IPS-18a (cell line): ENCODE results near the gene IRF2.

Experiments
- H3K27ac ChIP-seq: one replicate; pipeline ENCODE4 v1.5.1; 2013; ENCODE audit warnings: low read length
- H3K27me3 ChIP-seq: one replicate; pipeline ENCODE4 v1.6.1; 2013; ENCODE audit warnings: mild to moderate bottlenecking, low read length; ENCODE audit not compliant: control insufficient read depth, insufficient read depth
- H3K36me3 ChIP-seq: one replicate; pipeline ENCODE4 v1.6.1; 2013; ENCODE audit warnings: low read depth, low read length; ENCODE audit not compliant: control insufficient read depth
- H3K4me1 ChIP-seq: one replicate; pipeline ENCODE4 v1.6.1; 2013; ENCODE audit warnings: low read depth, low read length; ENCODE audit not compliant: control insufficient read depth
- H3K4me3 ChIP-seq: one replicate; pipeline ENCODE4 v1.5.1; 2013; ENCODE audit warnings: low read length
- H3K9ac ChIP-seq: one replicate; pipeline ENCODE4 v1.6.1; 2013; ENCODE audit warnings: mild to moderate bottlenecking, low read length, moderate library complexity
- H3K9me3 ChIP-seq: one replicate; pipeline ENCODE4 v1.6.1; 2013; ENCODE audit warnings: low read depth, low read length; ENCODE audit not compliant: control insufficient read depth

IRF2 gene

DNA sequence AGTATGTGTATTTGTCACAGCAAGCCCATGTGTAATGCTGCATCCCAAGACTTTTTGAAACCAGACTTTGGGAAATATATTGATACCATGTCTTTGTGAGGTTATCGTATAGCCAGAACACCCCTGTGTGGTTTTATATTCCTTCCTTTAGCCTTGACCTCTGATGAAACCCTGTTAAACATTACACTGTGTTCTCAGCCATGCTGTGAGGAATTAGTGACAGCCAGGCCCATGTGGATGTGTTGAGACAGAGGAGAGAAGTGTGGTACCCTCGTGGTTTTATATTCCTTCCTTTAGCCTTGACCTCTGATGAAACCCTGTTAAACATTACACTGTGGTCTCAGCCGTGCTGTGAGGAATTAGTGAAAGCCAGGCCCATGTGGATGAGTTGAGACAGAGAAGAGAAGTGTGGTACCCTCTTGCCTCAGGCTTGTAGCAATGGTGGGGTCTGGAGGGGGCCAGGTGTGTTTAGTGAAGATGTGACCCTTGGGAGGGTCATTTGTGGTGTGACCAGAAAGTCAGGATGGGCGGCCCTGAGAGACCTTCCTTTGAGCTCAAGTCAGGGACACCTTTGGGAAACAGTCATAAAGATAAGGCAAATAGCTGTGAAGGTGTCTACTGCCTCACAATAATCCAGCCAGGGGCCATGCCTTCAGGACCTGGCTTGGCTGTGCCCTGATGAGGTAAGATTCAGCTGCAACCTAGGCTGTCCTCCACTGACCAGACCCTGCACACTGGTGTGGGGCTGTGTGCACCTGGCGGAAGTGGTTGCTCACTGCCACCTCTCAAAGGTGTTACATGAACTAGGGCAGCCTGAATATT, 110.0 kb downstream of the IRF2 start:
- Histone ChIP-seq H3K4me1 (no peaks in the 10 kb centered on the region), H3K9me3 (no peaks in the 10 kb centered on the region), H3K27me3 (no peaks in the 10 kb centered on the region), H3K9ac (no peak overlapping the region), H3K4me3 (no peak overlapping the region), H3K36me3 (no peaks in the 10 kb centered on the region), H3K27ac (no peak overlapping the region)

DNA sequence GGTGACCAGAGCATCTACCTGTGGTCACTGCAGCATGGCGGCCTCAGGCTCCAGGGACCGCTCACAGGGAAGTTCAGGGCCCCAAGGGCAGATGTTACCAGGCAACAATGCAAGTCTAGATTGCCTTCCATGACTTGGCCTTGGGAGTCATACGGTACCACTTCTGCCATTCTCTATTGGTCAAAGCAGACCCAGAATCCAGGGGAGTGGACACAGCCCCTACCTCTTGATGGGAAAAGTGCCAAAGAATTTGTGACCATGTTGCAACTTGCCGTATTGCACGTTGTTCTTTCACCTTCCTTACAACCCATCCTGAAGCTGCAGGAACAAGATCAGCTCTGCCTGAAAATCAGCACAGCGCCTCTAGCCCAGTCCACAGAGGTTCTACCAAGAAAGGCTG, 111.1 kb downstream of the IRF2 start:
- Histone ChIP-seq H3K36me3 (no peaks in the 10 kb centered on the region), H3K9me3 (no peaks in the 10 kb centered on the region), H3K27me3 (no peaks in the 10 kb centered on the region), H3K4me1 (no peaks in the 10 kb centered on the region), H3K9ac (no peak overlapping the region), H3K27ac (no peak overlapping the region), H3K4me3 (no peak overlapping the region)

DNA sequence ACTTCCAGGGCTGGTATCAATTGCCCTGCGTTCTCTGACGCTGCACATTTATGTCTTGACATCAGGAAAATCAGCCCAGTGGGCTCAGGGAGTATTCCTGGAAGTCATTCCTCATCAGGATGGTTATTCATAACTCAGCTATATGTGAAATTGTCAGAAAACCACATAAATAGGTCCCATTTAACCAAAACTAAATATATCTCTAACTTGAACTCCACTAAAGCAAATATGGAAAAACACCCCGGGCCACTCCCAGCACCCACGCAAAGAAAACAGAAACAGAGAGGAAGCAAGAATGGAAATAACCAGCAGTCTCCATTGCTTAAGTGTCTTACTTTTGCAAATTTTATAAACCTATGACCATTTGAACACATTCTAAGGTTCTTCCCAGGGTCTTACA, 112.0 kb downstream of the IRF2 start:
- Histone ChIP-seq H3K36me3 (no peaks in the 10 kb centered on the region), H3K9me3 (no peaks in the 10 kb centered on the region), H3K27me3 (no peaks in the 10 kb centered on the region), H3K4me3 (no peak overlapping the region), H3K9ac (no peak overlapping the region), H3K4me1 (no peaks in the 10 kb centered on the region), H3K27ac (no peak overlapping the region)

DNA sequence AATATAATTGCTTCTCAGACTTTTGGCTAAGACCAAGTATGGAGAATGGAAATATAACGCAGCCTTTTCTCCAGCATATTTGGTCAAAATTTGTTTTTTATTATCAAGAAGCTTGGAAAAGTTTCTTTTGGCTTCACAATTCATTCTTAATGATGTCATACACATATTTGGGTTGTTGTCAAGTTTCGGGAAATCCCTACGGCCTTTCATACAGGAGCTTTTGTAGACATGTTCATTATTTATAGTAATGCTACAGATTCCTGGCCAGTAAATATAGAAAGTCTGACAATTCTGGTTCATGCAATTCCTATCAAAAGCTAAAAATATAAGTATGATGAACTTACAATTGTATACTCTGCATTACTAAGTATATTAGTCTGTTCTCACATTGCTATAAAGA, 112.9 kb downstream of the IRF2 start:
- H3K27me3 ChIP-seq, result no peaks in the 10 kb centered on the region
- no peak overlapping the region for H3K9ac ChIP-seq
- no peak overlapping the region for H3K27ac ChIP-seq
- no peaks in the 10 kb centered on the region for H3K4me1 ChIP-seq
- H3K4me3 ChIP-seq, result no peak overlapping the region
- H3K36me3 ChIP-seq, result no peaks in the 10 kb centered on the region
- H3K9me3 ChIP-seq, result no peaks in the 10 kb centered on the region

DNA sequence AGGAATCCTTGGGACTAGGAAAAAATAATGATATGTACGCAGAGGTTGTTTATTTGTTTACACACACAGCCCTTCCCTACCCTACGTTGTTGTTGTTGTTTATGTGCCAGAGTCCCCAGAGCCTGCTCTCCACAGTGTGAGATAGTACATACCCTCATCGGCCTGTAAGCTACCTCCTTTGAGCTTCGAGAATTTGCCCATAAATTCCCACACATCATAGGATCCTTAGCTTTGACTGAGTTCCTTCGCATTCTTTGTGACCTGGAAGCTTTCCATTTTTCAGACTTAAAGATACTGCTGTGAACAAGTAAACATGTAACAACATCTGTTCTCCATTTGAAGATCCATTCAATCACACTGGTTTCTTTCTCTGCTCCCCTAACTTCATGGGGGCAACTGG, 114.5 kb downstream of the IRF2 start:
- Histone ChIP-seq H3K27me3 (no peaks in the 10 kb centered on the region), H3K27ac (no peak overlapping the region), H3K4me3 (no peak overlapping the region), H3K9ac (no peak overlapping the region), H3K36me3 (no peaks in the 10 kb centered on the region), H3K9me3 (no peaks in the 10 kb centered on the region), H3K4me1 (no peaks in the 10 kb centered on the region)

DNA sequence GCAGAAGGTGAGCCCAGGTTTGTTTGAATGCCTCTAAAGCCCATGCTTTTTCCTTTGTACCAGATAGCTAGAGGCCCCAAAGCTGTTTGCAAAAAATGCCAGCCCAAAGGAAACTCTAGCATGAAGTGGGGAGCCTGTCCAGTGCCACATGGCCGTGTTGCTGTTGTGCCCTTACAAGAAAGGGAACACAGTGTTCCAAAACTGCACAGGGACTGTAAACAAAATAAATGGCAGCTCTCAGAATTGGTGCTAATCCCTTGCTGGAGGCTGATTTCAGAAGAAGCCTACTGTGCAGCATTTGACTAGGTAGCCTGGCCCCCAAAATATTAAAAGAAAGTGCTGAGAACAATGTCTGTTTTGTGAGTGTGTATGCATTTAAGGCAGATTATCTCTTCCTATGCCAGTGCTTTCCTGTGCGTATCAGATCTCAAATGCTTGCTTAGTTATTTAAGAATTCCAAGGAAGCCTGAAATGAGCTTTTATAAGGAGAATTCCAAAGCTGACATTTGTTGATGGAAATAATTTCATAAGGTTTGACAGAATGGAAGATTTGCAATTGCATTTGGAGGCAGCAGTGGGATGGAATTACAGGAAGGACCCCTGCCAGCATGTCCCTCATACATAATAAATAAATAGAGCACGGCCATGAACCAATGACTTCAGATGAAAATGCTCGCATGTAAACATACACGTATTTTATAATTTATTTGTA, 115.7 kb downstream of the IRF2 start:
- Histone ChIP-seq H3K27ac (no peak overlapping the region), H3K36me3 (no peaks in the 10 kb centered on the region), H3K27me3 (no peaks in the 10 kb centered on the region), H3K4me1 (no peaks in the 10 kb centered on the region), H3K4me3 (no peak overlapping the region), H3K9ac (no peak overlapping the region), H3K9me3 (no peaks in the 10 kb centered on the region)

DNA sequence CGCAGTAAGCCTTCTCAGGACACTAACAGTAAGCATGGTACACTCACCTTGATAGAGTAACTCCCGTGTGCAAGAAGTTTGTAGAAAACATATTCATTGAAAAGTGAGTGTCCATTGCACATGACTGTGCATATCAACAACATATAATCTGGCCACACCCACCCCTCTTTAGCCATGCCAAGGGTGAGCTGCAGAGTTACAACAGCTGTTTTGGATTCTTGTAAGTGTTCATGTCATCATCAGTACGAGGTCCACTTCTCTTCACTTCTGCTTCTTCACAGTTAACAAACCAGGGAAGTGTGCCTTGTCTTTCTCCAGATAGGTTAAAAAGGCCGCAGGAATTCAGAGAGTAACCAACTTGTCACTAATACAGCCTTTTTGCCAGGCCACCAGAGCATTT, 116.6 kb downstream of the IRF2 start:
- H3K9me3 ChIP-seq, result no peaks in the 10 kb centered on the region
- H3K4me1 ChIP-seq, result no peaks in the 10 kb centered on the region
- no peak overlapping the region for H3K27ac ChIP-seq
- H3K9ac ChIP-seq, result no peak overlapping the region
- no peak overlapping the region for H3K4me3 ChIP-seq
- H3K27me3 ChIP-seq, result no peaks in the 10 kb centered on the region
- H3K36me3 ChIP-seq, result no peaks in the 10 kb centered on the region

DNA sequence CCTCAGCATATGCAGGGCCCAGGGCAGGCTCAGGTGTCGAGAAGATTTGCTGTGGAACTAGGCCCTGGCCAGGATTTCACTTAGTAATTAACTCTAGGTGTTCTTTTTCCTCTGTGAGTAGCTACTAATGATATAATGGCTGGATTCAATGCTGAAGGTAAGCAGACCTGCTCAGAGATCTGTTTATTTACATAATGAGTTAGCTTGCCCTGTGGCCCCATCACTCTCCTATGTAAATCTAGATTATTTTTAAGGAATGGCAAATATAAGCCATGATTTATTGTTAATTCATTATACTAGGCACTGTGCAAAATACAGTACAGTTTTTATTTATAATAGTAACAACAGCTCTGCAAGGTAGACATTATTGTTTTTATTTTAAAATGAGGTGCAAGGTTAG, 117.2 kb downstream of the IRF2 start:
- Histone ChIP-seq H3K4me1 (no peaks in the 10 kb centered on the region), H3K4me3 (no peak overlapping the region), H3K9ac (no peak overlapping the region), H3K27me3 (no peaks in the 10 kb centered on the region), H3K36me3 (no peaks in the 10 kb centered on the region), H3K9me3 (no peaks in the 10 kb centered on the region), H3K27ac (no peak overlapping the region)

DNA sequence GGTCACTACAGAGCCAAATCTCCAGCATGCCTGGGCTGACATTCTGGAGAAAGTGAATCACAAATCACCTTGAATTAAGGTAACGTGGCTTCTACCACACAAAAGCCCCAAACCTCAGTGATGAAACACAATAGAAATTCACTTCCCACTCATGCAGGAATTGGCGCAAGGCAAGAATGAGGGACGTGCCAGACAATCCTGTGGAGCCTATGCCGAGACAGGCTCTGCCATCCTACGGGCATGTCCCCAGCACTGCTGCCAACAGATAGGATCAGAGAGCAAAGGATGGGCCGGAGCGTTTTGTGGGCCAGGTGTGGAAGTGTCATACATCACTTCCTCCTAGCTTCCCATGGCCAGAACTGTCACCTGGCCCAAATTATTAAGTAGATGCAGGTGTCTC, 118.0 kb downstream of the IRF2 start:
- no peak overlapping the region for H3K9ac ChIP-seq
- no peak overlapping the region for H3K27ac ChIP-seq
- no peaks in the 10 kb centered on the region for H3K27me3 ChIP-seq
- H3K9me3 ChIP-seq, result no peaks in the 10 kb centered on the region
- no peak overlapping the region for H3K4me3 ChIP-seq
- H3K4me1 ChIP-seq, result no peaks in the 10 kb centered on the region
- H3K36me3 ChIP-seq, result no peaks in the 10 kb centered on the region

DNA sequence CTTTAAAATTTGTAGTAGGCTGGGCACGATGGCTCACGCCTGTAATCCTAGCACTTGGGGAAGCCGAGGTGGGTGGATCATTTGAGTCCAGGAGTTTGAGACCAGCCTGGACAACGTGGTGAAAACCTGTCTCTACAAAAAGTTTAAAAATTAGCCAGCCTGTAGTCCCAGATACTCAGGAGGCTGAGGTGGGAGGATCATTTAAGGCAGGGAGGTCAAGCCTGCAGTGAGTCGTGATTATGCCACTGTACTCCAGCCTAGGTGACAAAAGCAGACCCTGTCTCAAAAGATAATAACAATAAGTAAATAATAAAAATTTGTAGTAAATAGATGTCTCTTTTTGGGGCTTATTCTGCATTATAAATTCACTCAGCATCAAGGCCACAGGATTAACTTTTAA, 118.5 kb downstream of the IRF2 start:
- no peaks in the 10 kb centered on the region for H3K4me1 ChIP-seq
- H3K27me3 ChIP-seq, result no peaks in the 10 kb centered on the region
- no peak overlapping the region for H3K9ac ChIP-seq
- H3K27ac ChIP-seq, result no peak overlapping the region
- no peaks in the 10 kb centered on the region for H3K9me3 ChIP-seq
- no peak overlapping the region for H3K4me3 ChIP-seq
- H3K36me3 ChIP-seq, result no peaks in the 10 kb centered on the region

DNA sequence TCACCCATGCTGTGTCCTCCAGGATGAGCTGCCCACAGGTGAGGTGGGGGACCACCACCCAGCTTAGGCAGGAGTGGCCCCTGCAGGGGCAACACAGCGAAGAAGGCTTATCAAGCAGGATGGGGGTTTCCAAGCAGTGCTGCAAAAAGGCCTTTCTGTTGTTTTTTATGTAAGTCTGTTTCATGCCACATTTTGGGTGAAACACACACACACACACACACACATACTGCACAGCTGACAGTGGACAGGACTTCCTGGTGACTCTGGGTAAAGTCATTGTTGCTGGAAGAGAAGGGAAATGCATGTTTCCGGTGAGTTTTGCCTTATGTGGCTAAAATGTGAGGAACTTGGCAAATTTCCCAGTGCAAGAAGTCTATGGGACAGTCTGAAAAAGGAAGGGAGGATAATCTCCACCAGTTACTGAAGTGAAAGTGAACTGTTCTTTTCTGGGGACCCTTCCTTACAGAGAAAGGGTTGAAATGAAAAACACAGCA, 119.2 kb downstream of the IRF2 start:
- no peak overlapping the region for H3K27ac ChIP-seq
- no peaks in the 10 kb centered on the region for H3K4me1 ChIP-seq
- no peaks in the 10 kb centered on the region for H3K27me3 ChIP-seq
- no peaks in the 10 kb centered on the region for H3K36me3 ChIP-seq
- no peak overlapping the region for H3K9ac ChIP-seq
- H3K4me3 ChIP-seq, result no peak overlapping the region
- no peaks in the 10 kb centered on the region for H3K9me3 ChIP-seq

DNA sequence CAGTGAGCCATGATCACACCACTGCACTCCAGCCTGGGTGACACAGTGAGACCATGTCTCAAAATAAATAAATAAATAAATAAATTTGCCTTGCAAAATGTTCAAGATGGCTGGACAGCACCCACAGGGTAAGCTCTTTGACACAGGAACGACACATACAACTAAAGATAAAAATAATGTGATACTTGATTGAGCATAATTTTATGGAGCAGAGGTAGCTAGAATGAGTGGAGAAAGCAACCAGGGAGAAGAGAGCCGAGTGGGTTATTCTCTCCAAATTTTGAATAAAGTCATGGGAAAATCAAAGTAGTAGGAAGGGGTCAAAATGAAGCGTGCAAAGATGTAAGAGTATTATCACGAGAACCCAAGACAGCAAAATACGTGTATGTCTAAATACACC, 121.5 kb downstream of the IRF2 start:
- Histone ChIP-seq H3K4me3 (no peak overlapping the region), H3K27me3 (no peaks in the 10 kb centered on the region), H3K9ac (no peak overlapping the region), H3K27ac (no peak overlapping the region), H3K4me1 (peaks cover 6% of the 10 kb centered on the region), H3K36me3 (no peaks in the 10 kb centered on the region), H3K9me3 (no peaks in the 10 kb centered on the region)
